ENCODE data around the gene HECW1. TPM values are rescaled to one million over a fixed set of nuclear protein-coding genes. Genes with fewer than 3 reads are reported as not detected.

HECW1 gene
- total RNA-seq, 3 donors from 2014 or later (not counting 1 experiment from before 2014, with no cell fraction given): not detected

DNA sequence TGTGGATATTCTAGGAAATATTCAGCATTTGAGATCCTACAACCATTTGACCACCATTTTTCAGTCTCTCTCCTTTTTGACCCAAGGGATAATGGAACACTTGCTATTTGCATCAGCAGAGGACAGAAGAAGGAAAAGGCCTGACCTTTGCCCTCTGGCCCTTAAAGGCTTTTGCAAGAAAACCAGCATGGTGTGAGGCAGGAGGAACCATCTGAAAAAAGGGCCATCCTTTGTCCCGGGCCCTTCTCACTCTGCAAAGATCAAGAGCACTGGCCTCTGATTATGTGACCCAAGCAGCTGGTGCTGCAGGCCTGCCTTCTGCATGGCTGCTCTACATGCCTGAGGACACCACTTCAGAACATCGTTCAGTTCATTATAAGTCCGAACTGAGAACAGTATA, 337.1 kb downstream of the HECW1 start:
- TF ChIP-seq, protein P1, sequence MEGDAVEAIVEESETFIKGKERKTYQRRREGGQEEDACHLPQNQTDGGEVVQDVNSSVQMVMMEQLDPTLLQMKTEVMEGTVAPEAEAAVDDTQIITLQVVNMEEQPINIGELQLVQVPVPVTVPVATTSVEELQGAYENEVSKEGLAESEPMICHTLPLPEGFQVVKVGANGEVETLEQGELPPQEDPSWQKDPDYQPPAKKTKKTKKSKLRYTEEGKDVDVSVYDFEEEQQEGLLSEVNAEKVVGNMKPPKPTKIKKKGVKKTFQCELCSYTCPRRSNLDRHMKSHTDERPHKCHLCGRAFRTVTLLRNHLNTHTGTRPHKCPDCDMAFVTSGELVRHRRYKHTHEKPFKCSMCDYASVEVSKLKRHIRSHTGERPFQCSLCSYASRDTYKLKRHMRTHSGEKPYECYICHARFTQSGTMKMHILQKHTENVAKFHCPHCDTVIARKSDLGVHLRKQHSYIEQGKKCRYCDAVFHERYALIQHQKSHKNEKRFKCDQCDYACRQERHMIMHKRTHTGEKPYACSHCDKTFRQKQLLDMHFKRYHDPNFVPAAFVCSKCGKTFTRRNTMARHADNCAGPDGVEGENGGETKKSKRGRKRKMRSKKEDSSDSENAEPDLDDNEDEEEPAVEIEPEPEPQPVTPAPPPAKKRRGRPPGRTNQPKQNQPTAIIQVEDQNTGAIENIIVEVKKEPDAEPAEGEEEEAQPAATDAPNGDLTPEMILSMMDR (IDR thresholded peaks at IDR 0.05): no peak
- H3K9me3 ChIP-seq (ENCODE audit: control insufficient read depth, insufficient read depth, low read length): no peaks in the 10 kb centered on the region
- H3K4me3 ChIP-seq (ENCODE audit: low read length): no peak overlapping the region
- Mint-ChIP-seq H3K4me3 (no peak overlapping the region), H3K27me3 (ENCODE audit: low read depth in 2 of 2) (peaks cover 15 to 18% of the 10 kb centered on the region in 2 donors), H3K36me3 (no peaks in the 10 kb centered on the region), H3K4me1 (no peaks in the 10 kb centered on the region), H3K9me3 (no peaks in the 10 kb centered on the region), H3K27ac (no peak overlapping the region)
- no peaks in the 10 kb centered on the region for H3K4me1 ChIP-seq (ENCODE audit: control insufficient read depth, insufficient read depth, low read length)
- ATAC-seq (no peak), DNase-seq (no peak)
- 87% methylated on average over 3 of the region's 3 CpGs for WGBS (ENCODE audit: insufficient coverage)
- H3K27ac ChIP-seq (ENCODE audit: low read length): no peak overlapping the region
- H3K36me3 ChIP-seq (ENCODE audit: control insufficient read depth, insufficient read depth, low read length): no peaks in the 10 kb centered on the region
- H3K27me3 ChIP-seq (ENCODE audit: control insufficient read depth, insufficient read depth, low read length): no peaks in the 10 kb centered on the region
- intact Hi-C loops (cut with micrococcal nuclease): no loop called here

DNA sequence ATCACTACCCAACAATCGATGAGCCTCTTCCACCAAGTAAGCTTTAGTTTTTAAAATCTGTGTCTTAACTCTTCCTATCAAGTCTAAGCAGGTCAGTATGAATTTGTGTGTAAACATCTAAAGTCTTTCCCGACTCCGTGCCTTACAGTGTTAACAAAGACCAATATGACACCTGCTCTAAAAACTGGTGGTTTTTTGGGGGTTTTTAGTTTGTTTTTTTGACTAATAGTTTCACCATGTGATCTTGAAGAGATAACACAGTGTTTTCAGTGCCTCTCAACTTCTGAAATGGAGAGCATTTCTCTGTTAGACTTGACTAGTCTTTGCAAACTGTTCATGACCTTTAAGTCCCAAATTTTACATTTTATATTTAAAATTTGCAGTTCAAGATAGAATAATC, 338.4 kb downstream of the HECW1 start:
- Histone ChIP-seq H3K4me3 (ENCODE audit: low read length) (no peak overlapping the region), H3K36me3 (ENCODE audit: control insufficient read depth, insufficient read depth, low read length) (no peaks in the 10 kb centered on the region), H3K4me1 (ENCODE audit: control insufficient read depth, insufficient read depth, low read length) (no peaks in the 10 kb centered on the region), H3K9me3 (ENCODE audit: control insufficient read depth, insufficient read depth, low read length) (no peaks in the 10 kb centered on the region), H3K27me3 (ENCODE audit: control insufficient read depth, insufficient read depth, low read length) (no peaks in the 10 kb centered on the region), H3K27ac (ENCODE audit: low read length) (no peak overlapping the region)
- Mint-ChIP-seq H3K4me1 (peaks cover 0 to 5% of the 10 kb centered on the region in 2 donors), H3K36me3 (no peaks in the 10 kb centered on the region), H3K9me3 (no peaks in the 10 kb centered on the region), H3K27me3 (ENCODE audit: low read depth in 2 of 2) (peaks cover 15 to 22% of the 10 kb centered on the region in 2 donors), H3K4me3 (no peak overlapping the region), H3K27ac (no peak overlapping the region)
- intact Hi-C loops (cut with micrococcal nuclease): no loop called here
- ATAC-seq (no peak), DNase-seq (no peak)
- TF ChIP-seq, protein P1 (IDR thresholded peaks at IDR 0.05): no peak
- WGBS (ENCODE audit: insufficient coverage): 100% methylated on average over 1 of the region's 3 CpGs

DNA sequence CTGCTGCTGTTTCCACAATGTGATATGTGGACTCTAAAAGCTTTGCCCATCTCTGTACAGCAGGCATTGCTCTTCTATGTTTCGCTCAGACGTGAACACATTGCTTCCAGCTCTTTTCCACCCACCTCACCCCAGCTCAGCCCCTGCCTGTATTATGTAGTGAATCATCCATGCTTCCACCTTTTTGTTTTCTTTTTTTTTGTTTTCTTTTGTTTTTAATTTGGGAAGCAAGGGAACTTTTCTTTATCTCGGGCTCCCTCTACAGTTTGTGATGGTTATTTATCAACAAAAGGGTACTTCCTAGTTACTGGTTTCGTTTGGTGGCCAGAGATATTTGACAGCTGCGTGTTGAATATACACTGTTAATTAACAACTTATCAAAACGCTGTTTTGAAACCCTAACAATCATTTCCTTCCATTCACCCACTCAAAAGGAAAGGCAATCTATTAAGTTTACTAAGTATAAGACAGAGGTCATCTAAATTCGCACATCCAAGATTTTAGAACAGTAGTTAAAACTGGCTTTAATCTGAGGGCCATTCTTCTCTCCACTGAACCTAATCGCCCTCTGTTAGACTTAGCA, 342.6 kb downstream of the HECW1 start:
- ATAC-seq: peak in 1 of 3 donors; percentile 63
- no peaks in the 10 kb centered on the region for H3K4me1 ChIP-seq (ENCODE audit: control insufficient read depth, insufficient read depth, low read length)
- H3K36me3 Mint-ChIP-seq: no peaks in the 10 kb centered on the region
- no peak overlapping the region for H3K27ac ChIP-seq (ENCODE audit: low read length)
- H3K27me3 ChIP-seq (ENCODE audit: control insufficient read depth, insufficient read depth, low read length): no peaks in the 10 kb centered on the region
- intact Hi-C loops (cut with micrococcal nuclease): no loop called here
- H3K4me3 Mint-ChIP-seq: no peak overlapping the region
- no peaks in the 10 kb centered on the region for H3K9me3 ChIP-seq (ENCODE audit: control insufficient read depth, insufficient read depth, low read length)
- H3K9me3 Mint-ChIP-seq: no peaks in the 10 kb centered on the region
- 49% methylated on average over 5 of the region's 8 CpGs for WGBS (ENCODE audit: insufficient coverage)
- TF ChIP-seq, protein P1 (IDR thresholded peaks at IDR 0.05): peak; percentile 51
- DNase-seq: peak in 1 of 2 donors; percentile 25
- peaks cover 0 to 5% of the 10 kb centered on the region in 2 donors for H3K4me1 Mint-ChIP-seq
- H3K36me3 ChIP-seq (ENCODE audit: control insufficient read depth, insufficient read depth, low read length): no peaks in the 10 kb centered on the region
- peaks cover 20 to 23% of the 10 kb centered on the region in 2 donors for H3K27me3 Mint-ChIP-seq (ENCODE audit: low read depth in 2 of 2)
- no peak overlapping the region for H3K4me3 ChIP-seq (ENCODE audit: low read length)
- no peak overlapping the region for H3K27ac Mint-ChIP-seq

GRCh38 chr7:43456200-43456599, 343.8 kb downstream of the HECW1 start:
- DNase-seq (no peak), ATAC-seq (no peak)
- Histone ChIP-seq H3K4me1 (ENCODE audit: control insufficient read depth, insufficient read depth, low read length) (no peaks in the 10 kb centered on the region), H3K27me3 (ENCODE audit: control insufficient read depth, insufficient read depth, low read length) (no peaks in the 10 kb centered on the region), H3K9me3 (ENCODE audit: control insufficient read depth, insufficient read depth, low read length) (no peaks in the 10 kb centered on the region), H3K36me3 (ENCODE audit: control insufficient read depth, insufficient read depth, low read length) (no peaks in the 10 kb centered on the region), H3K4me3 (ENCODE audit: low read length) (no peak overlapping the region), H3K27ac (ENCODE audit: low read length) (no peak overlapping the region)
- TF ChIP-seq, protein P1 (IDR thresholded peaks at IDR 0.05): no peak
- intact Hi-C loops (cut with micrococcal nuclease): no loop called here
- Mint-ChIP-seq H3K27me3 (ENCODE audit: low read depth in 2 of 2) (peaks cover 20 to 21% of the 10 kb centered on the region in 2 donors), H3K4me3 (no peak overlapping the region), H3K4me1 (peaks cover 0 to 5% of the 10 kb centered on the region in 2 donors), H3K9me3 (no peaks in the 10 kb centered on the region), H3K36me3 (no peaks in the 10 kb centered on the region), H3K27ac (no peak overlapping the region)
- WGBS (ENCODE audit: insufficient coverage): 88% methylated on average over 13 of the region's 14 CpGs

All from natural killer cell (primary cell).